HepG2 (cell line): ENCODE results near the gene SH3BGR. TPM values are rescaled to one million over a fixed set of nuclear protein-coding genes. Genes with fewer than 3 reads are reported as not detected.

Source experiments
- ATAC-seq: fragments of 200-7000 bp; cut with Tn5 transposase; 3 replicates; pipeline ENCODE4 v1.9.1; 2020; ENCODE audit warnings: mild to moderate bottlenecking, moderate library complexity
- BruUV-seq: library from RNA; stranded (reverse); fragments of 400-500 nt; replicated peaks from 2 replicates; lab custom pipeline; 2021; lab: Mats Ljungman, UMichigan
- CTCF ChIA-PET: fragments of 300-600 bp; formaldehyde crosslinking; extraction: SDS; loops from one replicate; lab custom pipeline; 2021; ENCODE audit warnings: low total read pairs, inconsistent platforms, low intra/inter-chr PET ratio; lab: Yijun Ruan, JAX
- POLR2A ChIA-PET: fragments of 350-600 bp; sonication (Branson Sonifier 250); formaldehyde crosslinking; loops from one replicate; lab custom pipeline; 2020; ENCODE audit warnings: antibody characterized with exemption, inconsistent platforms; lab: Yijun Ruan, JAX
- DNase-seq: peaks from one replicate; pipeline ENCODE4 v3.0.0-alpha.2; 2015; ENCODE audit warnings: low spot score
- FAIRE-seq: peaks from 3 replicates; lab custom pipeline; 2011; peaks lifted over from hg19 to GRCh38; lab: Jason Lieb, UNC
- H2AFZ ChIP-seq: one replicate; pipeline ENCODE4 v1.6.1; 2011; ENCODE audit warnings: low read length, inconsistent platforms
- H3K27ac ChIP-seq: fragments of 300-600 bp; 3 replicates; pipeline ENCODE4 v1.8.0; 2011; ENCODE audit warnings: mixed run types, mild to moderate bottlenecking, mixed read lengths, low read length, inconsistent platforms; ENCODE audit not compliant: insufficient read depth; ENCODE audit errors: extremely low read length
- H3K27me3 ChIP-seq, 2 experiments: fragments of 200-600 bp in 1 of 2; 2 replicates in 1 of 2; 3 replicates in 1 of 2; pipeline versions ENCODE4 v1.6.0 to v1.8.0; 2011; ENCODE audit warnings: low read length in 2 of 2, mild to moderate bottlenecking in 2 of 2, moderate library complexity in 2 of 2, inconsistent platforms in 1 of 2; ENCODE audit not compliant: insufficient read depth in 2 of 2, control insufficient read depth in 1 of 2
- H3K36me3 ChIP-seq, 2 experiments: fragments of 200-600 bp in 1 of 2; replicated peaks in 1 of 2; 2 replicates in 1 of 2; 3 replicates in 1 of 2; pipeline versions ENCODE4 v1.5.1 to v1.8.0; 2011; ENCODE audit warnings: low read length in 2 of 2, inconsistent platforms in 1 of 2; ENCODE audit not compliant: insufficient read depth in 2 of 2, control insufficient read depth in 1 of 2
- H3K4me1 ChIP-seq: 2 replicates; pipeline ENCODE4 v1.5.1; 2012; ENCODE audit warnings: low read length, inconsistent platforms; ENCODE audit not compliant: insufficient read depth
- H3K4me2 ChIP-seq: 2 replicates; pipeline ENCODE4 v1.6.0; 2011; ENCODE audit warnings: low read depth, low read length, inconsistent platforms
- H3K4me3 ChIP-seq, 3 experiments: fragments of 200-600 bp in 1 of 3; sonication (generic), shearing (Covaris generic) in 1 of 3; replicated peaks in 1 of 3; 2 replicates each; pipeline ENCODE4 v1.5.1; 2011 to 2016; ENCODE audit warnings: low read length in 3 of 3, inconsistent platforms in 2 of 3, low read depth in 2 of 3, mild to moderate bottlenecking in 2 of 3, control low read depth in 1 of 3, mixed read lengths in 1 of 3; ENCODE audit not compliant: insufficient read depth in 1 of 3
- H3K79me2 ChIP-seq: one replicate; pipeline ENCODE4 v1.6.1; 2011; ENCODE audit warnings: low read length, inconsistent platforms; ENCODE audit not compliant: insufficient read depth
- H3K9ac ChIP-seq: 2 replicates; pipeline ENCODE4 v1.6.0; 2011; ENCODE audit warnings: mild to moderate bottlenecking, low read depth, low read length, inconsistent platforms; ENCODE audit not compliant: insufficient read depth
- H3K9me3 ChIP-seq: 2 replicates; pipeline ENCODE4 v1.5.1; 2012; ENCODE audit warnings: mild to moderate bottlenecking, low read length
- H4K20me1 ChIP-seq: 2 replicates; pipeline ENCODE4 v1.6.0; 2011; ENCODE audit warnings: inconsistent platforms, mild to moderate bottlenecking, low read length, moderate library complexity; ENCODE audit not compliant: insufficient read depth
- CCAR2 ChIP-seq: fragments of 200-400 bp; formaldehyde crosslinking; optimal IDR thresholded peaks from 2 replicates; pipeline ENCODE3; 2018; ENCODE audit warnings: low read depth, mild to moderate bottlenecking, low read length, moderate library complexity
- KAT8 ChIP-seq: IDR thresholded peaks from 2 replicates; pipeline ENCODE4 v1.6.1; 2016; ENCODE audit warnings: missing genetic modification reagents, missing compliant biosample characterization
- TERF1 ChIP-seq: sonication (generic); formaldehyde crosslinking; IDR thresholded peaks from 2 replicates; pipeline ENCODE4 v1.8.0; 2022; ENCODE audit warnings: mild to moderate bottlenecking, missing genetic modification reagents, moderate library complexity
- ZNF124 ChIP-seq: sonication (generic); formaldehyde crosslinking; IDR thresholded peaks from 2 replicates; pipeline ENCODE4 v1.4.0; 2020; ENCODE audit warnings: missing genetic modification reagents
- ZNF335 ChIP-seq: sonication (generic); formaldehyde crosslinking; IDR thresholded peaks from 2 replicates; pipeline ENCODE4 v1.4.0; 2020; ENCODE audit warnings: missing genetic modification reagents
- ZNF382 ChIP-seq: sonication (generic); formaldehyde crosslinking; IDR thresholded peaks from 2 replicates; pipeline ENCODE4 v1.5.0; 2020; ENCODE audit warnings: missing genetic modification reagents, mild to moderate bottlenecking, borderline replicate concordance
- ZNF530 ChIP-seq: sonication (generic); formaldehyde crosslinking; IDR thresholded peaks from 2 replicates; pipeline ENCODE4 v1.5.0; 2020; ENCODE audit warnings: low read depth, mild to moderate bottlenecking, missing genetic modification reagents
- ZNF879 ChIP-seq: sonication (generic); formaldehyde crosslinking; IDR thresholded peaks from 2 replicates; pipeline ENCODE4 v1.8.1; 2023; ENCODE audit warnings: missing genetic modification reagents
- WGBS: methylation state at CpG from one replicate; pipeline ENCODE4 v1.1.6; 2017; ENCODE audit warnings: low lambda C conversion rate; 5-methylcytosine and 5-hydroxymethylcytosine counted together
- in situ Hi-C: cut with HindIII; loops from 2 replicates; pipeline ENCODE4 v1.10.0; 2017; ENCODE audit warnings: low pct_unique_long_range_greater_than_20kb; ENCODE audit not compliant: extremely low pct_ligation_motif_present
- intact Hi-C: fragments of 100-400 bp; cut with micrococcal nuclease; formaldehyde crosslinking; loops from one replicate; pipeline ENCODE4 v1.10.0; 2022; ENCODE audit not compliant: unreplicated experiment
- polyA plus RNA-seq, 8 experiments: library from polyadenylated mRNA; depleted of rRNA in 3 of 8; stranded (reverse) in 7 of 8; unstranded in 1 of 8; fragments of >200 nt; fragmentation: Illumina TruSeq in 4 of 8; extraction: Trizol in 4 of 8; gene quantifications; 2 replicates each; pipeline versions ENCODE4 v1.2.1 to v1.2.3, GENCODE V29; 2011 to 2016; ENCODE audit warnings: low read depth in 4 of 8, missing spikeins in 1 of 8, mixed read lengths in 1 of 8; ENCODE audit not compliant: insufficient read depth in 1 of 8
- total RNA-seq, 5 experiments: library from RNA; depleted of rRNA; stranded (reverse); fragments of >200 nt; fragmentation: Illumina TruSeq; extraction: Trizol; gene quantifications; 2 replicates each; pipeline ENCODE4 v1.2.3, GENCODE V29; 2016; ENCODE audit warnings: low read depth in 1 of 5

The SH3BGR gene
- total and polyA plus RNA-seq, 2 of the 13 experiments (the other 11 are each of a cell fraction or from before 2014, with no cell fraction given): 0.48 TPM; not detected in 1

GRCh38 chr21:39422527-39423241 lies 29.1 kb upstream of the SH3BGR start:
- in situ Hi-C loops (no loop called here), intact Hi-C loops (no loop called here)
- no peak overlapping the region for H3K4me3 ChIP-seq
- no peak for DNase-seq
- H2AFZ ChIP-seq: no peak overlapping the region
- ChIA-PET CTCF (no interaction called here), POLR2A (no interaction called here)
- no peak overlapping the region for H3K9ac ChIP-seq
- ATAC-seq: no peak
- TF ChIP-seq ZNF879 (CRISPR knock-in tag) (no peak), ZNF335 (no peak), TERF1 (CRISPR knock-in tag) (no peak), ZNF382 (CRISPR knock-in tag) (no peak), CCAR2 (no peak), ZNF530 (CRISPR knock-in tag) (no peak), ZNF124 (CRISPR knock-in tag) (no peak), KAT8 (CRISPR knock-in tag) (no peak)
- H3K9me3 ChIP-seq: no peaks in the 10 kb centered on the region
- no TSS peak for BruUV-seq
- no peaks in the 10 kb centered on the region for H3K27me3 ChIP-seq
- no peaks in the 10 kb centered on the region for H4K20me1 ChIP-seq
- no peak overlapping the region for H3K4me2 ChIP-seq
- H3K4me1 ChIP-seq: no peaks in the 10 kb centered on the region
- WGBS: 80% methylated on average over 5 of the region's 5 CpGs
- no peak for FAIRE-seq
- H3K79me2 ChIP-seq: no peaks in the 10 kb centered on the region
- H3K27ac ChIP-seq: no peak overlapping the region
- H3K36me3 ChIP-seq: no peaks in the 10 kb centered on the region
